Measurements from ENCODE around the gene AFF3.

Gene AFF3

GRCh38 chr2:99922664-99923063 is 219.7 kb downstream of the AFF3 start:
- DNase-seq (ENCODE audit: low spot score) = no peak

GRCh38 chr2:99921903-99922302 is 220.5 kb downstream of the AFF3 start:
- DNase-seq (ENCODE audit: low spot score) = no peak

GRCh38 chr2:99918389-99918788 is 224.0 kb downstream of the AFF3 start:
- no peak for DNase-seq (ENCODE audit: low spot score)

- no peak for DNase-seq (ENCODE audit: low spot score)
These were observed 227.2 kb downstream of the AFF3 start for GRCh38 chr2:99915108-99915675.

GRCh38 chr2:99911736-99912135 is 230.7 kb downstream of the AFF3 start:
- DNase-seq (ENCODE audit: low spot score) = no peak

GRCh38 chr2:99910902-99911301 is 231.5 kb downstream of the AFF3 start:
- DNase-seq (ENCODE audit: low spot score) = no peak

- no peak for DNase-seq (ENCODE audit: low spot score)
These were observed 236.8 kb downstream of the AFF3 start for GRCh38 chr2:99905636-99906035.

GRCh38 chr2:99905025-99905424 is 237.4 kb downstream of the AFF3 start:
- DNase-seq (ENCODE audit: low spot score) = no peak

GRCh38 chr2:99903981-99904380 is 238.4 kb downstream of the AFF3 start:
- DNase-seq (ENCODE audit: low spot score) = no peak

GRCh38 chr2:99900556-99900955 is 241.8 kb downstream of the AFF3 start:
- no peak for DNase-seq (ENCODE audit: low spot score)

GRCh38 chr2:99899882-99900281 is 242.5 kb downstream of the AFF3 start:
- no peak for DNase-seq (ENCODE audit: low spot score)

- DNase-seq (ENCODE audit: low spot score) = no peak
These were observed 243.1 kb downstream of the AFF3 start for GRCh38 chr2:99899058-99899855.

- DNase-seq (ENCODE audit: low spot score) = no peak
These were observed 243.9 kb downstream of the AFF3 start for GRCh38 chr2:99898336-99899048.

- no peak for DNase-seq (ENCODE audit: low spot score)
These were observed 251.0 kb downstream of the AFF3 start for GRCh38 chr2:99891428-99891780.

- no peak for DNase-seq (ENCODE audit: low spot score)
These were observed 251.6 kb downstream of the AFF3 start for GRCh38 chr2:99890568-99891427.

- DNase-seq (ENCODE audit: low spot score) = no peak
These were observed 253.8 kb downstream of the AFF3 start for GRCh38 chr2:99888617-99889016.

GRCh38 chr2:99886418-99886817 is 256.0 kb downstream of the AFF3 start:
- no peak for DNase-seq (ENCODE audit: low spot score)

GRCh38 chr2:99883358-99883757 is 259.0 kb downstream of the AFF3 start:
- DNase-seq (ENCODE audit: low spot score) = no peak

GRCh38 chr2:99881901-99882591 is 260.3 kb downstream of the AFF3 start:
- peak; percentile 60 for DNase-seq (ENCODE audit: low spot score)

GRCh38 chr2:99880964-99881294 is 261.5 kb downstream of the AFF3 start:
- no peak for DNase-seq (ENCODE audit: low spot score)

GRCh38 chr2:99880148-99880963 is 262.0 kb downstream of the AFF3 start:
- DNase-seq (ENCODE audit: low spot score) = peak; percentile 60

Measured in hepatic stellate cell (primary cell).